ENCODE measurements around the gene OTUB2.

OTUB2 gene

DNA sequence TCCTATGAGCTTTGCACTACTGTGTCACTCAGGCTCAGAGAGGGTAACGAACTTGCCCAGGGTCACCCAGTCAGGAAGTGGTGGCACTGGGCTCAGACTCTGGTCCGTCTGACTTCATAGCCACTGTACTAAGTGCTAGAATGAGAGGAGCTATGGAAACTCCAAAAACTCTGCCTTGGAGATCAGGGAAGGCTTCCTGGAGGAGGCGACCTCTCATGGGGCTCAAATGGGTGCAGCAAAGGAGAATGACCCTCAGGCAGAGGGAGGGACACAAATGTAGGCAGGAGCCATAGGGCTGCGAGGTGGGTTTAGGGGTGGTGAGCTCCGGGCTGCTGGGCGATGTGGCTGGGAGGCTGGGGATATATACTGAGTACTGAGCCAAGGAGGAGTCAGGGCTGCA, 25.9 kb upstream of the OTUB2 start:
- Histone ChIP-seq H3K36me3 (ENCODE audit: insufficient read depth, low read length) (no peaks in the 10 kb centered on the region), H3K9me3 (ENCODE audit: low read length) (no peaks in the 10 kb centered on the region), H3K4me3 (ENCODE audit: low read length) (no peak overlapping the region), H3K27me3 (ENCODE audit: insufficient read depth, low read length) (no peaks in the 10 kb centered on the region), H3K4me1 (ENCODE audit: insufficient read depth, low read length) (no peaks in the 10 kb centered on the region), H2AFZ (ENCODE audit: low read depth, low read length) (no peak overlapping the region)

GRCh38 chr14:94001016-94001415, 25.1 kb upstream of the OTUB2 start:
- no peaks in the 10 kb centered on the region for H3K4me1 ChIP-seq (ENCODE audit: insufficient read depth, low read length)
- no peaks in the 10 kb centered on the region for H3K9me3 ChIP-seq (ENCODE audit: low read length)
- H2AFZ ChIP-seq (ENCODE audit: low read depth, low read length), result no peak overlapping the region
- no peaks in the 10 kb centered on the region for H3K36me3 ChIP-seq (ENCODE audit: insufficient read depth, low read length)
- no peaks in the 10 kb centered on the region for H3K27me3 ChIP-seq (ENCODE audit: insufficient read depth, low read length)
- H3K4me3 ChIP-seq (ENCODE audit: low read length), result no peak overlapping the region

DNA sequence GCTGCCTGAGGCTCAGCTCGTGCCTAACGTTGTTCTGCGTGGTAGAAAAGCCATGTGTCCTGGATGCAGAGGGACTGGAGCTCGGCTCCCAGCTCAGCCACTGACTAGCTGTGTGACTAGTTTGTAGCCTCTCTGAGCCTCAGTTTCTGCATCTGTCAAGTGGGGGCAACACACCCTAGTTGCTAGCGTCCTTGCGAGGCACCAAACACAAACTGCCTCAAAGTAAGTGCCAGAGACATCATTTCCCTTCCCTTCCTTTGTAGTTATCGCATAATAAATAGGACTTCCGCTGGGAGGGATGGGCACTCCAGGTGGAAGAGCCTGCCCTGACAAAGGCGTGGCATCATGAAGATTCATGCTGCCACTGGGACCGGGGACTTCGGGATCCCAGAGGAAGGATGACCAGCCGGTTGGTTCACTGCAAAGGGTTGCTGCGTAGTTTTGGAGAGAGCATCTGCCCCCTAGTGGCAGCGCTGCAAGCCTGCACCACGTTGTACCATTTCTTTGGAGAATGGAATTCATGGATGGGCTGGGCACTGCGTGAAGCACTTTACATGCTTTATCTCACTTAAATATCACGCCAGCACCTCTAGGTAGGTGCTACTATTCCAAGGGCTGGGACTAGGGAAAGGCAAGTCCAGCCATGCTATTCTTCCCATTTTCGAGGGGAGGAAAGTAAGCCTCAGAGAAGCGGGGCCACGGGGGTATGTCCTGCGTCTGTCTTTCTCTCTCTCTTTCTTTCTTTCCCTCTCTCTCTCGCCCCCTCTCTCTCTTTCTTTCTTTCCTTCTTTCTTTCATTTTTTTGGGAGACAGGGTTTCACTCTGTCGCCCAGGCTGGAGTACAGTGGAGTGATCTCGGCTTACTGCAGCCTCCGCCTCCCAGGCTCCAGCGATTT, 24.4 kb upstream of the OTUB2 start:
- no peaks in the 10 kb centered on the region for H3K4me1 ChIP-seq (ENCODE audit: insufficient read depth, low read length)
- no peaks in the 10 kb centered on the region for H3K36me3 ChIP-seq (ENCODE audit: insufficient read depth, low read length)

DNA sequence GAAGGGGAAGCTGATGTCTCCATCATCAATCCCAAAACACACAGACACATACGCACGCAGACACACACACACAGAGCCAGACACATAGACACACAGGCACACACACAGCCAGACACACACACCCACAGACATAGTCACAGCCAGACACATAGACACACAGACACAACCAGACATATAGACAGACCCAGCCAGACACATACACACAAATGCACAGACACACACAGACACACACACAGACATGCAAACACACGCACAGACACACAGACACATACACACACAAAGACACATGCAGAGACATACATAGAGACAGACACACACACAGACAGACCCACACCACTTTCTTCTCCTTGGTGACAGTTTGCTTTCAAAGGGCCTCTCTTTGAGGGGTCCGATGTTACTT, 22.7 kb upstream of the OTUB2 start:
- Histone ChIP-seq H3K4me1 (ENCODE audit: insufficient read depth, low read length) (no peaks in the 10 kb centered on the region), H3K36me3 (ENCODE audit: insufficient read depth, low read length) (no peaks in the 10 kb centered on the region), H3K27me3 (ENCODE audit: insufficient read depth, low read length) (no peaks in the 10 kb centered on the region), H3K4me3 (ENCODE audit: low read length) (no peak overlapping the region), H3K9me3 (ENCODE audit: low read length) (peaks cover 3% of the 10 kb centered on the region), H2AFZ (ENCODE audit: low read depth, low read length) (no peak overlapping the region)

More for the DNA sequence above, 24.4 kb upstream of the OTUB2 start:
- no peak overlapping the region for H2AFZ ChIP-seq (ENCODE audit: low read depth, low read length)
- H3K27me3 ChIP-seq (ENCODE audit: insufficient read depth, low read length), result no peaks in the 10 kb centered on the region
- no peak overlapping the region for H3K4me3 ChIP-seq (ENCODE audit: low read length)
- H3K9me3 ChIP-seq (ENCODE audit: low read length), result no peaks in the 10 kb centered on the region

DNA sequence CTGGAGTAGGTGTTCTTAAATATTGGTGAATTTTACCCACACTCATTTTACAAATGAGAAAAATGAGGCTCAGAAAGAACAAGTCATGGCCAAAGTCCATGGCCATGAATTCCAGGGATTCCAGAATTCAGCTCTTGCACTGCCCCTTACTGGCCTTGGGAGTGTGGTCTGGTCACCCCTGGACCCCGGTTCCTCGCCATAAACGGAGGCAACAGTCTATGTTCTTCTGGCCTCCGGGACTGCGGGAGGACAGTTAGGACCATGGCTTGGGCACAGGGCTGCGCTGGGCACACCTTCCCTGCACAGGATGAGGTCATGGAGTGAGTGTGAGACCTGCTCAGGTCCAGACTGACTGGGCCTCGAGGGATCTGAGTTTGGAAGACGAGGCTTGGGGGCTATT, 22.1 kb upstream of the OTUB2 start:
- Histone ChIP-seq H3K9me3 (ENCODE audit: low read length) (peaks cover 3% of the 10 kb centered on the region), H3K4me1 (ENCODE audit: insufficient read depth, low read length) (no peaks in the 10 kb centered on the region), H2AFZ (ENCODE audit: low read depth, low read length) (no peak overlapping the region), H3K36me3 (ENCODE audit: insufficient read depth, low read length) (no peaks in the 10 kb centered on the region), H3K4me3 (ENCODE audit: low read length) (no peak overlapping the region), H3K27me3 (ENCODE audit: insufficient read depth, low read length) (peaks cover 1% of the 10 kb centered on the region)

DNA sequence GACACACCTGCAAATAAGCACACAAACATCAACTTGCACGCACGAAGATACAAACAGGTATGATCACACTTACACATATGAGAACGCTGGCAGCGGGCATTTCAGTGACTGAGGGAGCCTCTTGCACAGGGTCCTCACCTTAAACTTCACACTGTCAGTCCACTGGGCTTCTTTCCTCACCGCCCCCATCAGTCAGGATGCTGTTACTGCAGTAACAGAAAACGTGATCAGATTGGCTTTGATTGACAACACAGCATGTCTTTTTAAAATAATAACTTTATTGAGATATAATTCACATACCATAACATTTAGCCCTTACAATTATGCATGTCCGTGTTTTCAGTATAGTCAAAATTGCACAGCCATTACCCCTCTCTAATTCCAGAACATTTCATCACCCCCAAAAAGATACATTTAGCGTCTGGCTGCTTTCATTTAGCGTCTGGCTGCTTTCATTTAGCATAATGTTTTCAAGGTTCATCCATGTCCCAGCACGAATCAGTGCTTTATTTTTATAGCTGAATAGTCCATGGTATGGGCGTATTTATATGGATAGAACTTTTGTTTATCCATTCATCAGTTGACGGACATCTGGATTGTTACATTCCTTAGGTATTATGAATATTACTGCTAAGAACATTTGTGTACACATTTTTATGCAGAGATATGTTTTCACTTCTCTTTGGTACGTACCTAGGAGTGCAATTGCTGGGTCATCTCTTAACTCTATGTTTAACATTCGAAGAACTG, 20.6 kb upstream of the OTUB2 start:
- peaks cover 3% of the 10 kb centered on the region for H3K27me3 ChIP-seq (ENCODE audit: insufficient read depth, low read length)
- H3K9me3 ChIP-seq (ENCODE audit: low read length), result peaks cover 3% of the 10 kb centered on the region
- H3K4me1 ChIP-seq (ENCODE audit: insufficient read depth, low read length), result no peaks in the 10 kb centered on the region
- no peak overlapping the region for H2AFZ ChIP-seq (ENCODE audit: low read depth, low read length)
- H3K4me3 ChIP-seq (ENCODE audit: low read length), result no peak overlapping the region
- H3K36me3 ChIP-seq (ENCODE audit: insufficient read depth, low read length), result no peaks in the 10 kb centered on the region

DNA sequence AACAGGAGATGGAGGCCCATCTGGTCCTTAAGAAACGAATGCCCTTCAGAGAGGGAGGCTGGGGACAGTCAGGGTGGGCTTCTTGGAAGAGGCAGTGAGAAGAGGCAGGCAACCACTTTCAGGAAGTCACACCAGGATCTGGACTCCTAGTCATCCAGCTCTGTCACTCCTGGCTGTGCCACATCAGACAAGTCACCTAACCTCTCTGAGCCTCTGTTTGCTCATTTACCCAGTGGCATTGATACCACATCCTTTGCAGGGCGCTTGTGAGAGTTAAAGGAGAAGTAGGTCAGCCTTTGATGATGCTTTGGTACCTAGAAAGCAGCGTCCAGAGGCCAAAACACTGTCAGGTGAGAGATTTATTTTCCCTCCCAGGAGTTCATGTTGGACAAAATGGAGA, 17.9 kb upstream of the OTUB2 start:
- H3K36me3 ChIP-seq (ENCODE audit: insufficient read depth, low read length), result no peaks in the 10 kb centered on the region
- H3K4me1 ChIP-seq (ENCODE audit: insufficient read depth, low read length), result no peaks in the 10 kb centered on the region
- peaks cover 3% of the 10 kb centered on the region for H3K27me3 ChIP-seq (ENCODE audit: insufficient read depth, low read length)
- peaks cover 3% of the 10 kb centered on the region for H3K9me3 ChIP-seq (ENCODE audit: low read length)
- H2AFZ ChIP-seq (ENCODE audit: low read depth, low read length), result no peak overlapping the region
- no peak overlapping the region for H3K4me3 ChIP-seq (ENCODE audit: low read length)

DNA sequence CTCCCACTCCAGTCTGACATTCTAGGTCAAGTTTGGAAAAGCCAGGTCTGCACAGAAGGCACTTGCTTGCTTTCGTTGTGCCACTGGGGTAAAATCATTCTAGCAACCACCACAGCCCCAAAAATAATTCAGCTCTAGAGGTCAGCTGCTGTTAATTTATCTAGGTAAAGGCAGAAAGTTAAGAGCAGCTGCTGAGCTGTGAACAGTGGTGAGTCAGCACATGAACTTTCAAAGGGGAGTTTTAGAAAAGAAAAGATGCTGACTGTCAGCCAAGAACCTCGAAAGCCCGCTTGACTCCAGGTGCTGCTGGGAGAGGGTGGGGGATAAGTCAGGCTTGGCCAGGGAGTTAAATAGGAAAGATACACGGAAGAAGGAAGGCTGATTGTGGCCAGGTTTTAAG, 16.4 kb upstream of the OTUB2 start:
- peaks cover 3% of the 10 kb centered on the region for H3K9me3 ChIP-seq (ENCODE audit: low read length)
- H2AFZ ChIP-seq (ENCODE audit: low read depth, low read length), result no peak overlapping the region
- H3K36me3 ChIP-seq (ENCODE audit: insufficient read depth, low read length), result no peaks in the 10 kb centered on the region
- no peak overlapping the region for H3K4me3 ChIP-seq (ENCODE audit: low read length)
- peaks cover 3% of the 10 kb centered on the region for H3K27me3 ChIP-seq (ENCODE audit: insufficient read depth, low read length)
- no peaks in the 10 kb centered on the region for H3K4me1 ChIP-seq (ENCODE audit: insufficient read depth, low read length)

- H3K4me1 ChIP-seq (ENCODE audit: insufficient read depth, low read length), result no peaks in the 10 kb centered on the region
- peaks cover 4% of the 10 kb centered on the region for H3K9me3 ChIP-seq (ENCODE audit: low read length)
- peaks cover 8% of the 10 kb centered on the region for H3K27me3 ChIP-seq (ENCODE audit: insufficient read depth, low read length)
- H3K36me3 ChIP-seq (ENCODE audit: insufficient read depth, low read length), result no peaks in the 10 kb centered on the region
- H3K4me3 ChIP-seq (ENCODE audit: low read length), result no peak overlapping the region
- H2AFZ ChIP-seq (ENCODE audit: low read depth, low read length), result no peak overlapping the region
These were observed 15.5 kb upstream of the OTUB2 start for GRCh38 chr14:94010625-94011024.

DNA sequence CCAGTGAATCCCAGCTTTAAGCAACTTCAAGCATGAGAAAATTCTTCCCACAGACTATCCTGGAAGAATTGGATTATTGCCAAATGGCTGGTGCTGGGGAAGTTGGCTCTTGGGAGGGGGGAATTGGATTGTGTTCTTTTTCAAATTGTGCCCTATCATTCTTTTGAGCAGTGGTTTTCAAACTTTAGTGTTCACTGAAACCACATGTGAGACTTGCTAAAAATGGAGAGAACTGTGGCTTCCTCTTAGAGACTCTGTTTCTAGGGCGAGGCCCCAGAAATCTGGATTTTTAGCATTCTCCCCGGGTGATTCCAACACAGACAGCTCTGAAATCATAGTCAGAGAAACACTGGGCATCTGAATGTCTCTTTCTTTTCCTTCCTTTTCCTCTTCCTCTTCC, 14.3 kb upstream of the OTUB2 start:
- Histone ChIP-seq H3K36me3 (ENCODE audit: insufficient read depth, low read length) (no peaks in the 10 kb centered on the region), H3K27me3 (ENCODE audit: insufficient read depth, low read length) (peaks cover 9% of the 10 kb centered on the region), H3K4me3 (ENCODE audit: low read length) (no peak overlapping the region), H3K9me3 (ENCODE audit: low read length) (peaks cover 5% of the 10 kb centered on the region), H2AFZ (ENCODE audit: low read depth, low read length) (no peak overlapping the region), H3K4me1 (ENCODE audit: insufficient read depth, low read length) (no peaks in the 10 kb centered on the region)

DNA sequence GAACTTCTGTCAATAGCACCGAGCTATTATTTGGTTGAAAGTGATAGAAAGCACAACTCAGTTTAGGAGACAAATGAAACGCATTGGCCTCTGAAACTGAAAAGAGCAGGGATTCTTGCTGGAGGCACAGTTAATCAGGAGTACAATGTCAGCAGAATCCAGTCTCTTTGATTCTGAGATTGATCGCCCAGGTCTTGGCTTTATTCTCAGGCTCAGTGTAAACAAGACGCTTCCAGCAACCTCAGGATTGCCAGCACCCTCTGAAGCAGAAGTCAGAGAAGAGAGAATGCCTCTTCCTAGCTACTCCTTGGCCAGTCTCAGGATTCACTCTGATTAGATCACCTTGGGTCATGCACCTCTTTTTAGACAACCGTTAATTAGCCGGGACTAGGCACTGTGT, 11.8 kb upstream of the OTUB2 start:
- no peak overlapping the region for H3K4me3 ChIP-seq (ENCODE audit: low read length)
- H3K27me3 ChIP-seq (ENCODE audit: insufficient read depth, low read length), result peaks cover 9% of the 10 kb centered on the region
- H3K9me3 ChIP-seq (ENCODE audit: low read length), result peaks cover 2% of the 10 kb centered on the region
- H3K36me3 ChIP-seq (ENCODE audit: insufficient read depth, low read length), result no peaks in the 10 kb centered on the region
- H2AFZ ChIP-seq (ENCODE audit: low read depth, low read length), result no peak overlapping the region
- no peaks in the 10 kb centered on the region for H3K4me1 ChIP-seq (ENCODE audit: insufficient read depth, low read length)

GRCh38 chr14:94015223-94015622, 10.9 kb upstream of the OTUB2 start:
- no peaks in the 10 kb centered on the region for H3K36me3 ChIP-seq (ENCODE audit: insufficient read depth, low read length)
- H3K27me3 ChIP-seq (ENCODE audit: insufficient read depth, low read length), result peaks cover 9% of the 10 kb centered on the region
- H3K4me3 ChIP-seq (ENCODE audit: low read length), result no peak overlapping the region
- H2AFZ ChIP-seq (ENCODE audit: low read depth, low read length), result no peak overlapping the region
- H3K9me3 ChIP-seq (ENCODE audit: low read length), result peaks cover 2% of the 10 kb centered on the region
- H3K4me1 ChIP-seq (ENCODE audit: insufficient read depth, low read length), result no peaks in the 10 kb centered on the region

- H3K27me3 ChIP-seq (ENCODE audit: insufficient read depth, low read length), result peaks cover 9% of the 10 kb centered on the region
- H3K36me3 ChIP-seq (ENCODE audit: insufficient read depth, low read length), result no peaks in the 10 kb centered on the region
- no peak overlapping the region for H3K4me3 ChIP-seq (ENCODE audit: low read length)
- no peaks in the 10 kb centered on the region for H3K4me1 ChIP-seq (ENCODE audit: insufficient read depth, low read length)
- no peak overlapping the region for H2AFZ ChIP-seq (ENCODE audit: low read depth, low read length)
- H3K9me3 ChIP-seq (ENCODE audit: low read length), result peaks cover 2% of the 10 kb centered on the region
These were observed 9.6 kb upstream of the OTUB2 start for GRCh38 chr14:94016446-94016976.
